SK-N-SH treated with all-trans-retinoic acid at 6 μM for 48 hours (cell line): Measurements from ENCODE around the gene CEMIP.

Source experiments
- ATAC-seq: fragments of 200-7000 bp; cut with Tn5 transposase; 3 replicates; pipeline ENCODE4 v1.9.1; 2020; ENCODE audit warnings: mild to moderate bottlenecking, moderate library complexity
- ARNTL ChIP-seq: fragments of 450-650 bp; formaldehyde crosslinking; IDR thresholded peaks from 2 replicates; pipeline ENCODE4 v1.5.0; 2020; ENCODE audit warnings: low read depth, mild to moderate bottlenecking, moderate library complexity, borderline replicate concordance
- BACH2 ChIP-seq: fragments of 250-450 bp; sonication (Bioruptor Pico); IDR thresholded peaks from 2 replicates; pipeline ENCODE4 v1.9.0; 2021; ENCODE audit warnings: mild to moderate bottlenecking, borderline replicate concordance
- CSDC2 ChIP-seq: fragments of 250-450 bp; sonication (Bioruptor Pico); IDR thresholded peaks from 2 replicates; pipeline ENCODE4 v1.5.0; 2020; ENCODE audit warnings: mild to moderate bottlenecking, moderate library complexity
- GLIS3 ChIP-seq: fragments of 250-450 bp; sonication (Bioruptor Pico); IDR thresholded peaks from 2 replicates; pipeline ENCODE4 v1.5.0; 2020; ENCODE audit warnings: mild to moderate bottlenecking, moderate library complexity
- ISL1 ChIP-seq: fragments of 250-450 bp; sonication (Bioruptor Pico); IDR thresholded peaks from 2 replicates; pipeline ENCODE4 v2.1.2; 2022; ENCODE audit warnings: mild to moderate bottlenecking, moderate library complexity
- OSR1 ChIP-seq: fragments of 250-450 bp; sonication (Bioruptor Pico); IDR thresholded peaks from 2 replicates; pipeline ENCODE4 v1.8.0; 2022; ENCODE audit warnings: moderate library complexity, mild to moderate bottlenecking, inconsistent platforms
- PATZ1 ChIP-seq: fragments of 250-450 bp; sonication (Bioruptor Pico); IDR thresholded peaks from 2 replicates; pipeline ENCODE4 v1.8.0; 2020; ENCODE audit warnings: mild to moderate bottlenecking, moderate library complexity, borderline replicate concordance
- POU6F1 ChIP-seq: fragments of 250-450 bp; sonication (Bioruptor Pico); IDR thresholded peaks from 2 replicates; pipeline ENCODE4 v1.8.0; 2021; ENCODE audit warnings: low read depth, mild to moderate bottlenecking, moderate library complexity, borderline replicate concordance
- PPARA ChIP-seq: fragments of 250-450 bp; sonication (Bioruptor Pico); IDR thresholded peaks from 2 replicates; pipeline ENCODE4 v1.5.0; 2020; ENCODE audit warnings: mild to moderate bottlenecking, borderline replicate concordance
- RARB ChIP-seq: fragments of 250-450 bp; sonication (Bioruptor Pico); IDR thresholded peaks from 2 replicates; pipeline ENCODE4 v1.8.0; 2021; ENCODE audit warnings: mild to moderate bottlenecking, moderate library complexity
- SNAI2 ChIP-seq: fragments of 250-450 bp; sonication (Bioruptor Pico); IDR thresholded peaks from 2 replicates; pipeline ENCODE4 v1.5.0; 2020; ENCODE audit warnings: mild to moderate bottlenecking, moderate library complexity
- TCF4 ChIP-seq: fragments of 250-450 bp; sonication (Bioruptor Pico); IDR thresholded peaks from 2 replicates; pipeline ENCODE4 v1.8.0; 2021; ENCODE audit warnings: mild to moderate bottlenecking, moderate library complexity, borderline replicate concordance
- ZC3H10 ChIP-seq: fragments of 250-450 bp; sonication (Bioruptor Pico); IDR thresholded peaks from 2 replicates; pipeline ENCODE4 v1.5.1; 2021; ENCODE audit warnings: mild to moderate bottlenecking, moderate library complexity
- ZFP3 ChIP-seq: fragments of 250-450 bp; sonication (Bioruptor Pico); IDR thresholded peaks from 2 replicates; pipeline ENCODE4 v1.5.0; 2020; ENCODE audit warnings: mild to moderate bottlenecking, moderate library complexity
- ZFP30 ChIP-seq: fragments of 450-650 bp; formaldehyde crosslinking; IDR thresholded peaks from 2 replicates; pipeline ENCODE4 v1.5.0; 2022; ENCODE audit warnings: mild to moderate bottlenecking, moderate library complexity
- ZNF565 ChIP-seq: fragments of 450-650 bp; formaldehyde crosslinking; conservative IDR thresholded peaks from 2 replicates; pipeline ENCODE4 v1.5.0; 2020; ENCODE audit warnings: low read depth, mild to moderate bottlenecking, moderate library complexity
- ZNF8 ChIP-seq: fragments of 450-650 bp; formaldehyde crosslinking; IDR thresholded peaks from 2 replicates; pipeline ENCODE4 v1.5.0; 2020; ENCODE audit warnings: mild to moderate bottlenecking, moderate library complexity
- TF ChIP-seq, protein P1 (sequence below): fragments of 250-450 bp; sonication (Bioruptor Pico); IDR thresholded peaks from 2 replicates; pipeline ENCODE4 v1.5.1; 2020; ENCODE audit warnings: low read depth, mild to moderate bottlenecking, moderate library complexity
- TF ChIP-seq, protein P2 (sequence below): fragments of 250-450 bp; sonication (Bioruptor Pico); IDR thresholded peaks from 2 replicates; pipeline ENCODE4 v1.5.1; 2021; ENCODE audit warnings: mild to moderate bottlenecking, moderate library complexity
- TF ChIP-seq, protein P3 (sequence below): fragments of 250-450 bp; sonication (Bioruptor Pico); IDR thresholded peaks from 2 replicates; pipeline ENCODE4 v1.5.0; 2020; ENCODE audit warnings: mild to moderate bottlenecking, moderate library complexity

CEMIP gene

DNA sequence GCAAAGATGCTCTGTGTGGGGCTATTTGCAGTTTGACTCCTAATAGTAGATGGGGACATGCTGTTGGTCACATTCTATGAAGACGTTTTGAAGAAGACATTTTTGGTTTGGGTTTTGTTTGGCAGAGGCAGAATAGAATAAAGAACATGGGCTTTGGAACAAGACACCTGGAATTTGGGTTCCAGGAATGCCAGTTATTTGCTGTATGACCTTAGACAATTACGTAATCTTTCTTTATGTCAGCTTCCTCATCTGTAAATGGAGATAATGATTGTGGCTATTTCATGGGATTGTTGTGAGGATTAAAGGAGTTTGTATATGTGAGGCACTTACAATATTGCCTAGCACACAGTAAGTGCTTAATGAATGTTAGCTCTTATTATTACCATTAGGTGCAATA lies 118.9 kb downstream of the CEMIP start (continued):
- TF ChIP-seq PATZ1 (CRISPR knock-in tag) = no peak

GRCh38 chr15:80902298-80902801 lies 123.2 kb downstream of the CEMIP start:
- TF ChIP-seq, protein P1, sequence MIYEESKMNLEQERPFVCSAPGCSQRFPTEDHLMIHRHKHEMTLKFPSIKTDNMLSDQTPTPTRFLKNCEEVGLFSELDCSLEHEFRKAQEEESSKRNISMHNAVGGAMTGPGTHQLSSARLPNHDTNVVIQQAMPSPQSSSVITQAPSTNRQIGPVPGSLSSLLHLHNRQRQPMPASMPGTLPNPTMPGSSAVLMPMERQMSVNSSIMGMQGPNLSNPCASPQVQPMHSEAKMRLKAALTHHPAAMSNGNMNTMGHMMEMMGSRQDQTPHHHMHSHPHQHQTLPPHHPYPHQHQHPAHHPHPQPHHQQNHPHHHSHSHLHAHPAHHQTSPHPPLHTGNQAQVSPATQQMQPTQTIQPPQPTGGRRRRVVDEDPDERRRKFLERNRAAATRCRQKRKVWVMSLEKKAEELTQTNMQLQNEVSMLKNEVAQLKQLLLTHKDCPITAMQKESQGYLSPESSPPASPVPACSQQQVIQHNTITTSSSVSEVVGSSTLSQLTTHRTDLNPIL = no peak
- TF ChIP-seq ISL1 (CRISPR knock-in tag) (no peak), SNAI2 (CRISPR knock-in tag) (no peak), ARNTL (CRISPR knock-in tag) (no peak), ZNF565 (CRISPR knock-in tag) (no peak), ZFP30 (CRISPR knock-in tag) (no peak), ZC3H10 (CRISPR knock-in tag) (no peak), RARB (CRISPR knock-in tag) (no peak), TCF4 (CRISPR knock-in tag) (no peak), PATZ1 (CRISPR knock-in tag) (no peak), GLIS3 (CRISPR knock-in tag) (no peak), PPARA (no peak), CSDC2 (CRISPR knock-in tag) (no peak), ZNF8 (CRISPR knock-in tag) (no peak), BACH2 (CRISPR knock-in tag) (no peak)
- TF ChIP-seq, protein P2, sequence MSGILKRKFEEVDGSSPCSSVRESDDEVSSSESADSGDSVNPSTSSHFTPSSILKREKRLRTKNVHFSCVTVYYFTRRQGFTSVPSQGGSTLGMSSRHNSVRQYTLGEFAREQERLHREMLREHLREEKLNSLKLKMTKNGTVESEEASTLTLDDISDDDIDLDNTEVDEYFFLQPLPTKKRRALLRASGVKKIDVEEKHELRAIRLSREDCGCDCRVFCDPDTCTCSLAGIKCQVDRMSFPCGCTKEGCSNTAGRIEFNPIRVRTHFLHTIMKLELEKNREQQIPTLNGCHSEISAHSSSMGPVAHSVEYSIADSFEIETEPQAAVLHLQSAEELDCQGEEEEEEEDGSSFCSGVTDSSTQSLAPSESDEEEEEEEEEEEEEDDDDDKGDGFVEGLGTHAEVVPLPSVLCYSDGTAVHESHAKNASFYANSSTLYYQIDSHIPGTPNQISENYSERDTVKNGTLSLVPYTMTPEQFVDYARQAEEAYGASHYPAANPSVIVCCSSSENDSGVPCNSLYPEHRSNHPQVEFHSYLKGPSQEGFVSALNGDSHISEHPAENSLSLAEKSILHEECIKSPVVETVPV (CRISPR knock-in tag) = no peak
- TF ChIP-seq, protein P3, sequence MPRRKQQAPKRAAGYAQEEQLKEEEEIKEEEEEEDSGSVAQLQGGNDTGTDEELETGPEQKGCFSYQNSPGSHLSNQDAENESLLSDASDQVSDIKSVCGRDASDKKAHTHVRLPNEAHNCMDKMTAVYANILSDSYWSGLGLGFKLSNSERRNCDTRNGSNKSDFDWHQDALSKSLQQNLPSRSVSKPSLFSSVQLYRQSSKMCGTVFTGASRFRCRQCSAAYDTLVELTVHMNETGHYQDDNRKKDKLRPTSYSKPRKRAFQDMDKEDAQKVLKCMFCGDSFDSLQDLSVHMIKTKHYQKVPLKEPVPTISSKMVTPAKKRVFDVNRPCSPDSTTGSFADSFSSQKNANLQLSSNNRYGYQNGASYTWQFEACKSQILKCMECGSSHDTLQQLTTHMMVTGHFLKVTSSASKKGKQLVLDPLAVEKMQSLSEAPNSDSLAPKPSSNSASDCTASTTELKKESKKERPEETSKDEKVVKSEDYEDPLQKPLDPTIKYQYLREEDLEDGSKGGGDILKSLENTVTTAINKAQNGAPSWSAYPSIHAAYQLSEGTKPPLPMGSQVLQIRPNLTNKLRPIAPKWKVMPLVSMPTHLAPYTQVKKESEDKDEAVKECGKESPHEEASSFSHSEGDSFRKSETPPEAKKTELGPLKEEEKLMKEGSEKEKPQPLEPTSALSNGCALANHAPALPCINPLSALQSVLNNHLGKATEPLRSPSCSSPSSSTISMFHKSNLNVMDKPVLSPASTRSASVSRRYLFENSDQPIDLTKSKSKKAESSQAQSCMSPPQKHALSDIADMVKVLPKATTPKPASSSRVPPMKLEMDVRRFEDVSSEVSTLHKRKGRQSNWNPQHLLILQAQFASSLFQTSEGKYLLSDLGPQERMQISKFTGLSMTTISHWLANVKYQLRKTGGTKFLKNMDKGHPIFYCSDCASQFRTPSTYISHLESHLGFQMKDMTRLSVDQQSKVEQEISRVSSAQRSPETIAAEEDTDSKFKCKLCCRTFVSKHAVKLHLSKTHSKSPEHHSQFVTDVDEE (CRISPR knock-in tag) = no peak
- no peak for ATAC-seq

DNA sequence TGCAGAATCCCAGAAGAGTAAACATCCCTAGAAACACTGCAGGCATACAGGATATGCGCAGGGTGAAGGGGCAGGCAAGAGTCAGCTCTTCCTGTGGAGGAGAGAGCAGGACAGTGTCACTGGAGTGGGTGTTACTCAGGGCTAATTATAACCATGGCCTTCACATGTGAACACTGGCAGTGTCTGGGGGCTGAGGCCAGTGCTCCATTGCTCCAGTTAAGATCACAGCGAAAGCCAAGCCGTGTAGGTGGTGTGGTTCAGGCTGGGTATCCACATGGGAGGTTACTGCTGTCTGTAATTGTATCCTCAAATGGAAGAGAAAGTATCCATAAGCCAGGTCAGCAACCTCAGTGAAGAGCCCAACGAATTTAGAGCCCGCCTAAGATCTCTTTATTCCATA lies 125.8 kb downstream of the CEMIP start:
- no peak for TF ChIP-seq POU6F1 (CRISPR knock-in tag)
- TF ChIP-seq PPARA = no peak
- no peak for TF ChIP-seq OSR1
- no peak for TF ChIP-seq ISL1 (CRISPR knock-in tag)
- no peak for TF ChIP-seq ZFP3
- TF ChIP-seq ZNF565 (CRISPR knock-in tag) = no peak
- ATAC-seq = no peak
